Transverse colon (tissue), 4 donors: Measurements from ENCODE around the gene PRDM5. TPM values are rescaled to one million over a fixed set of nuclear protein-coding genes. Genes with fewer than 3 reads are reported as not detected.

ENCODE experiments used
- DNase-seq: peaks from one replicate; pipeline ENCODE4 v3.0.0-alpha.2; 2019
- H3K27ac ChIP-seq, 4 donors: fragments of 200-600 bp; sonication (generic); 2 replicates each; pipeline ENCODE4 v1.5.1; 2016 to 2018; ENCODE audit warnings: inconsistent platforms in 4 of 4
- H3K27me3 ChIP-seq: fragments of 200-600 bp; sonication (generic); 2 replicates; pipeline ENCODE4 v1.5.1; 2017; ENCODE audit warnings: inconsistent platforms
- H3K36me3 ChIP-seq, 4 donors: fragments of 200-600 bp; sonication (generic); 2 replicates each; pipeline ENCODE4 v1.5.1; 2017 to 2019; ENCODE audit warnings: inconsistent platforms in 4 of 4
- H3K4me1 ChIP-seq, 4 donors: fragments of 200-600 bp; sonication (generic); 2 replicates each; pipeline ENCODE4 v1.5.1; 2017 to 2020; ENCODE audit warnings: inconsistent platforms in 4 of 4
- H3K4me3 ChIP-seq, 4 donors: fragments of 200-600 bp; sonication (generic); 1 replicate in 1 of 4; 2 replicates in 3 of 4; pipeline versions ENCODE4 v1.5.1 to v1.6.1; 2017 to 2019; ENCODE audit warnings: inconsistent platforms in 4 of 4
- H3K9me3 ChIP-seq, 2 donors: fragments of 200-600 bp; sonication (generic); 2 replicates each; pipeline ENCODE4 v1.5.1; 2017 to 2019; ENCODE audit warnings: inconsistent platforms in 2 of 2
- EP300 ChIP-seq: sonication (generic); formaldehyde crosslinking; IDR thresholded peaks from one replicate; pipeline ENCODE4 v1.6.1; 2017; ENCODE audit warnings: antibody characterized with exemption, low read depth
- POLR2A ChIP-seq: fragments of 450-650 bp; IDR thresholded peaks from one replicate; pipeline ENCODE4 v1.6.1; 2016; ENCODE audit warnings: antibody characterized with exemption, mild to moderate bottlenecking, moderate library complexity
- POLR2AphosphoS5 ChIP-seq, 3 donors: sonication (generic); formaldehyde crosslinking; IDR thresholded peaks; one replicate each; pipeline ENCODE4 v1.6.1; 2016; ENCODE audit warnings: antibody characterized with exemption in 3 of 3
- WGBS, 2 donors: methylation state at CpG; one replicate each; pipeline ENCODE4 v1.1.5; 2018; ENCODE audit warnings: low coverage in 1 of 2; 5-methylcytosine and 5-hydroxymethylcytosine counted together
- in situ Hi-C, 4 donors: fragments of 200-750 bp; cut with MboI; loops; one replicate each; pipeline versions ENCODE4 v1.15.0 to v1.15.1; 2017; ENCODE audit warnings: low sequenced_read_pairs in 3 of 4, low pct_ligation_motif_present in 1 of 4, low pct_unique_long_range_greater_than_20kb in 1 of 4
- intact Hi-C: fragments of 100-400 bp; cut with DNase I; formaldehyde crosslinking; loops from one replicate; pipeline ENCODE4 v1.15.1; 2023; ENCODE audit warnings: low total_unique reads
- total RNA-seq, 4 donors: library from RNA; depleted of rRNA; stranded (reverse); fragments of >200 nt; gene quantifications; one replicate each; pipeline ENCODE4 v1.1.0, GENCODE V29; 2016
- TF ChIP-seq, protein P1 (sequence below), 5 experiments: fragments of 200-600 bp in 3 of 5; fragments of 450-650 bp in 2 of 5; sonication (generic) in 3 of 5; IDR thresholded peaks; 1 replicate in 2 of 5; 2 replicates in 3 of 5; pipeline ENCODE4 v1.5.1; 2016 to 2017; ENCODE audit warnings: antibody characterized with exemption in 5 of 5, inconsistent platforms in 3 of 5, mild to moderate bottlenecking in 2 of 5, moderate library complexity in 1 of 5

Gene PRDM5
- total RNA-seq, 4 donors from 2014 or later: 3.8 to 7.9 (median 6.9) TPM

DNA sequence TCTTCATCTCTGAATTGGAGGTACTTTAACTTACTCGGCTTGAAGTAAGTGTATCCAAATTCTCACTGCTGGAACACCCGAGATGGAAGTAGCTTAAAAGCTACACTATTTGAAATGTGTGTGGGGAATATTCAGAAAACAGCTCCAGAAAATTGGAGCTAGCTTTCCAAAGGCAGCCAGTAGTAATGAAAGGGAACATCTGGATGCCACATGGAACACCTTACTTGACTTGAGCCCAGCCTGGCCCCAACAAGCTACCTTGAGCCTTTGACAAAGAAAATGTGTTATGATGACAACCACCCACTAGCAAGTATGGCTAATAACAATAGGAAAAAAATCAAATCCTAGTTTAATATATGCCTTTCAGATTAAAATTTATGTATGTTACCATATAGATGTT, 161.5 kb downstream of the PRDM5 start:
- Histone ChIP-seq H3K27me3 (no peaks in the 10 kb centered on the region), H3K9me3 (no peaks in the 10 kb centered on the region), H3K36me3 (no peaks in the 10 kb centered on the region), H3K4me3 (no peak overlapping the region), H3K27ac (no peak overlapping the region), H3K4me1 (peaks cover 0 to 15% (median 0%) of the 10 kb centered on the region in 4 donors)
- intact Hi-C loops: no loop called here
- DNase-seq: no peak
- WGBS, 2 donors: 95 to 100% methylated on average over 2 of the region's 2 CpGs
- TF ChIP-seq EP300: no peak
- TF ChIP-seq, protein P1, sequence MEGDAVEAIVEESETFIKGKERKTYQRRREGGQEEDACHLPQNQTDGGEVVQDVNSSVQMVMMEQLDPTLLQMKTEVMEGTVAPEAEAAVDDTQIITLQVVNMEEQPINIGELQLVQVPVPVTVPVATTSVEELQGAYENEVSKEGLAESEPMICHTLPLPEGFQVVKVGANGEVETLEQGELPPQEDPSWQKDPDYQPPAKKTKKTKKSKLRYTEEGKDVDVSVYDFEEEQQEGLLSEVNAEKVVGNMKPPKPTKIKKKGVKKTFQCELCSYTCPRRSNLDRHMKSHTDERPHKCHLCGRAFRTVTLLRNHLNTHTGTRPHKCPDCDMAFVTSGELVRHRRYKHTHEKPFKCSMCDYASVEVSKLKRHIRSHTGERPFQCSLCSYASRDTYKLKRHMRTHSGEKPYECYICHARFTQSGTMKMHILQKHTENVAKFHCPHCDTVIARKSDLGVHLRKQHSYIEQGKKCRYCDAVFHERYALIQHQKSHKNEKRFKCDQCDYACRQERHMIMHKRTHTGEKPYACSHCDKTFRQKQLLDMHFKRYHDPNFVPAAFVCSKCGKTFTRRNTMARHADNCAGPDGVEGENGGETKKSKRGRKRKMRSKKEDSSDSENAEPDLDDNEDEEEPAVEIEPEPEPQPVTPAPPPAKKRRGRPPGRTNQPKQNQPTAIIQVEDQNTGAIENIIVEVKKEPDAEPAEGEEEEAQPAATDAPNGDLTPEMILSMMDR (IDR thresholded peaks at IDR 0.05): no peak
- in situ Hi-C loops: no loop called here

- Histone ChIP-seq H3K4me3 (no peak overlapping the region), H3K27ac (no peak overlapping the region), H3K27me3 (no peaks in the 10 kb centered on the region), H3K36me3 (no peaks in the 10 kb centered on the region), H3K9me3 (no peaks in the 10 kb centered on the region), H3K4me1 (peaks cover 0 to 9% (median 0%) of the 10 kb centered on the region in 4 donors)
- no peak for DNase-seq
- WGBS, 2 donors: 79 to 89% methylated on average over 2 of the region's 2 CpGs
- intact Hi-C loops: no loop called here
- no peak for TF ChIP-seq POLR2A
- TF ChIP-seq, protein P1 (IDR thresholded peaks at IDR 0.05): no peak
- TF ChIP-seq POLR2AphosphoS5 (IDR thresholded peaks at IDR 0.05): no peak
- TF ChIP-seq EP300: no peak
- in situ Hi-C loops: no loop called here
These were observed 162.5 kb downstream of the PRDM5 start for GRCh38 chr4:120760047-120760446.

GRCh38 chr4:120755864-120756263, 166.7 kb downstream of the PRDM5 start:
- no peak for DNase-seq
- TF ChIP-seq POLR2AphosphoS5 (IDR thresholded peaks at IDR 0.05) (no peak), POLR2A (no peak), EP300 (no peak)
- TF ChIP-seq, protein P1 (IDR thresholded peaks at IDR 0.05): no peak
- Histone ChIP-seq H3K4me1 (no peaks in the 10 kb centered on the region), H3K36me3 (no peaks in the 10 kb centered on the region), H3K4me3 (no peak overlapping the region), H3K27ac (peak overlapping the region in 2 of 4 donors; percentile 18 to 23), H3K9me3 (no peaks in the 10 kb centered on the region), H3K27me3 (no peaks in the 10 kb centered on the region)
- intact Hi-C loops (no loop called here), in situ Hi-C loops (no loop called here)
- 27% methylated on average over 1 of the region's 1 CpG; no CpG with 5 or more reads in 1 of the 2 donors for WGBS, 2 donors

- Histone ChIP-seq H3K4me3 (no peak overlapping the region), H3K36me3 (no peaks in the 10 kb centered on the region), H3K4me1 (no peaks in the 10 kb centered on the region), H3K27me3 (no peaks in the 10 kb centered on the region), H3K9me3 (no peaks in the 10 kb centered on the region), H3K27ac (no peak overlapping the region)
- DNase-seq: no peak
- TF ChIP-seq POLR2A (no peak), EP300 (no peak), POLR2AphosphoS5 (IDR thresholded peaks at IDR 0.05) (no peak)
- TF ChIP-seq, protein P1 (IDR thresholded peaks at IDR 0.05): no peak
- intact Hi-C loops (no loop called here), in situ Hi-C loops (no loop called here)
- 85 to 100% methylated on average over 1 to 4 of the region's 4 CpGs for WGBS, 2 donors
These were observed 167.9 kb downstream of the PRDM5 start for GRCh38 chr4:120754590-120754989.
